Neural progenitor cell (in vitro differentiated cells): ENCODE data around the gene TTYH3.

ENCODE experiments used
- CTCF ChIP-seq: fragments of 200-600 bp; sonication (generic); IDR thresholded peaks from 2 replicates; pipeline ENCODE4 v1.5.1; 2017; ENCODE audit warnings: antibody characterized with exemption, mild to moderate bottlenecking
- EZH2 ChIP-seq: fragments of 200-600 bp; sonication (generic); IDR thresholded peaks from 2 replicates; pipeline ENCODE4 v1.6.1; 2017; ENCODE audit warnings: antibody characterized with exemption, mild to moderate bottlenecking, moderate library complexity
- EZH2phosphoT487 ChIP-seq: fragments of 200-600 bp; sonication (generic); IDR thresholded peaks from 2 replicates; pipeline ENCODE4 v1.6.1; 2017; ENCODE audit warnings: antibody characterized with exemption

GRCh38 chr7:2689951-2690705 is 58.3 kb downstream of the TTYH3 start:
- TF ChIP-seq CTCF, result no peak
- TF ChIP-seq EZH2phosphoT487, result no peak
- no peak for TF ChIP-seq EZH2
